ENCODE measurements around the gene MLIP.

MLIP gene

DNA sequence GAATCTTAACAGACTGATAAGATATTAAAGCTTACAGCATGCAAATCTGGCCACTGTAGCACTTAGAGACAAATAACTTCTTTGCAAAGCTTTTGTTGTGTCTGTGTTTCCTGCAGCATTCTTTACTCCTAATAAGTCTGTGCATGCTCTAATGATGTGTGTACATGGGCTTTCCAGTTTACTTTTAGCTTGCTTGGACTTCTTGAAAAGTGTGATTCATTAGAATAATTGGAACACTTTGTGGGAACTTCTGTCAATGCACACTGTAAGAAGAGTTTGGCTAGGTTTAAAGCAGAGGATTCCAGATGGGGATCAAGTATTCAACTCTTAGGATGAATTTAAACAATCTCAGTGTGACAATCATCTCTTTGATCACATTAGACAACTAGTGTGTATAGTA is 174.9 kb downstream of the MLIP start:
- H3K4me3 ChIP-seq (ENCODE audit: low read depth, low read length), result no peak overlapping the region
- no peak for TF ChIP-seq POLR2A (IDR thresholded peaks at IDR 0.05; ENCODE audit: extremely low read depth, insufficient read length)
- no peak for TF ChIP-seq MYC (IDR thresholded peaks at IDR 0.05; ENCODE audit: low read depth, low read length)
- TF ChIP-seq, protein P1, sequence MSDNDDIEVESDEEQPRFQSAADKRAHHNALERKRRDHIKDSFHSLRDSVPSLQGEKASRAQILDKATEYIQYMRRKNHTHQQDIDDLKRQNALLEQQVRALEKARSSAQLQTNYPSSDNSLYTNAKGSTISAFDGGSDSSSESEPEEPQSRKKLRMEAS (IDR thresholded peaks at IDR 0.05; ENCODE audit: low read depth, low read length), result no peak
- TF ChIP-seq, protein P2, sequence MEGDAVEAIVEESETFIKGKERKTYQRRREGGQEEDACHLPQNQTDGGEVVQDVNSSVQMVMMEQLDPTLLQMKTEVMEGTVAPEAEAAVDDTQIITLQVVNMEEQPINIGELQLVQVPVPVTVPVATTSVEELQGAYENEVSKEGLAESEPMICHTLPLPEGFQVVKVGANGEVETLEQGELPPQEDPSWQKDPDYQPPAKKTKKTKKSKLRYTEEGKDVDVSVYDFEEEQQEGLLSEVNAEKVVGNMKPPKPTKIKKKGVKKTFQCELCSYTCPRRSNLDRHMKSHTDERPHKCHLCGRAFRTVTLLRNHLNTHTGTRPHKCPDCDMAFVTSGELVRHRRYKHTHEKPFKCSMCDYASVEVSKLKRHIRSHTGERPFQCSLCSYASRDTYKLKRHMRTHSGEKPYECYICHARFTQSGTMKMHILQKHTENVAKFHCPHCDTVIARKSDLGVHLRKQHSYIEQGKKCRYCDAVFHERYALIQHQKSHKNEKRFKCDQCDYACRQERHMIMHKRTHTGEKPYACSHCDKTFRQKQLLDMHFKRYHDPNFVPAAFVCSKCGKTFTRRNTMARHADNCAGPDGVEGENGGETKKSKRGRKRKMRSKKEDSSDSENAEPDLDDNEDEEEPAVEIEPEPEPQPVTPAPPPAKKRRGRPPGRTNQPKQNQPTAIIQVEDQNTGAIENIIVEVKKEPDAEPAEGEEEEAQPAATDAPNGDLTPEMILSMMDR (IDR thresholded peaks at IDR 0.05; ENCODE audit: low read depth, low read length), result no peak
- no peak for DNase-seq (ENCODE audit: low read depth)

DNA sequence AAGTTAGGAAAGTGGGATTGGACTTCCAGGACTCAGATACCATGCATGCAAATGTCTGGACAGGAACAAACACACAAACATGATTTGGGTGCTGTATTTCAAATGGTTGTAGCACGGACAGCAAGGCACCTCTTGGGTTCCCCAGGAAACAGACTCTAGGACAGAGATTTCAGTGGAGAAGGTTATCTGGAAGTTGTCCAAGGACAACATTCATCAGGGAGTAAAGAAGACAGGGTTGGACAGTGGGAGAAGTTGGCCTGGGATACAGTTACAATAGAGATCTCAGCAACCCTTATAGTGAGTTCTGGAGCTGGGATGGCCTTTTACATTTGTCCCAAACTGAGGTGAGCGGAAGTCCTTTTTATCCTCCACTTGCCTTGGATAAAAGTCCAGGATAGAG is 177.2 kb downstream of the MLIP start:
- TF ChIP-seq MYC (IDR thresholded peaks at IDR 0.05; ENCODE audit: low read depth, low read length) (no peak), POLR2A (IDR thresholded peaks at IDR 0.05; ENCODE audit: extremely low read depth, insufficient read length) (no peak)
- TF ChIP-seq, protein P1 (IDR thresholded peaks at IDR 0.05; ENCODE audit: low read depth, low read length), result no peak
- TF ChIP-seq, protein P2 (IDR thresholded peaks at IDR 0.05; ENCODE audit: low read depth, low read length), result no peak
- no peak for DNase-seq (ENCODE audit: low read depth)
- no peak overlapping the region for H3K4me3 ChIP-seq (ENCODE audit: low read depth, low read length)

DNA sequence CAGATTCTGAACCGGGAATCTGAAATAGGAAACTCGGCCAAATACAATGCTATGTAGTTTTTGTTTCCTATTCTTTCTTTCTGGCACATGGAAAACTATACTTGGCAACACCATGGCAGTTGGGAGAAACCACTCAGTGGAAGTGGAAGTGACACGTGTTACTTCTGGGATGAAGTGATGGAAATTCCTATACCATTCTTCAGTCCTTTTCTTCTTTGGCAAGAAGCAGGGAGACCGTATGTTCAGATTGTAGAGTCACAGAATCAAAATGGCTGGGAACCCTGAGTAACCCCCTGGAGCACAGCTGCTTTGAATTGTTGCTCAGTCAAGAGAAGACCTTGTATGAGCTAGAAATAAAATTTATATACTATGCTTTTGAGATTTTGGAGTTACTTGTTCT is 178.2 kb downstream of the MLIP start:
- no peak for DNase-seq (ENCODE audit: low read depth)
- TF ChIP-seq MYC (IDR thresholded peaks at IDR 0.05; ENCODE audit: low read depth, low read length), result no peak
- TF ChIP-seq, protein P2 (IDR thresholded peaks at IDR 0.05; ENCODE audit: low read depth, low read length), result no peak
- TF ChIP-seq POLR2A (IDR thresholded peaks at IDR 0.05; ENCODE audit: extremely low read depth, insufficient read length), result no peak
- no peak overlapping the region for H3K4me3 ChIP-seq (ENCODE audit: low read depth, low read length)

DNA sequence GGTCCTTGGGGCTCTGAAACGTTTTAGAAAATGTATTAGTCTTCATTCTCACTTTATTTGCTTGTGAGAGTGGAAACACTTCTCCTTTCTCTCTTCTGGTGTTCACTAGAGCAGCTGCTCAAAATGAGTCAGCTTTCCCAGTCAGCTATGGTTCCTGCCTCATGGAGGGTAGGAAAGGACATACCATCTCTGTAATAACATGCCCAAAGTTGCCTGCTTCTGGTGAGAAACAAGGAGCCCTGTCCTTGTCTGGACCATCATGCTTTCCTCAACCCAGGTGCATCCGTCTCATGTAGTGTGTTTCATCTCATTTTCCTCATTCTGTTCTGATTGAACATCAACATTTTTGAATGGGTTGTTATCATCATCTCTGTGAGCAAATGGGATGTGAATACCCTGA is 179.9 kb downstream of the MLIP start:
- H3K4me3 ChIP-seq (ENCODE audit: low read depth, low read length), result no peak overlapping the region
- DNase-seq (ENCODE audit: low read depth), result peak; percentile 30
- TF ChIP-seq, protein P2 (IDR thresholded peaks at IDR 0.05; ENCODE audit: low read depth, low read length), result no peak
- no peak for TF ChIP-seq POLR2A (IDR thresholded peaks at IDR 0.05; ENCODE audit: extremely low read depth, insufficient read length)
- no peak for TF ChIP-seq MYC (IDR thresholded peaks at IDR 0.05; ENCODE audit: low read depth, low read length)
- TF ChIP-seq, protein P1 (IDR thresholded peaks at IDR 0.05; ENCODE audit: low read depth, low read length), result no peak

DNA sequence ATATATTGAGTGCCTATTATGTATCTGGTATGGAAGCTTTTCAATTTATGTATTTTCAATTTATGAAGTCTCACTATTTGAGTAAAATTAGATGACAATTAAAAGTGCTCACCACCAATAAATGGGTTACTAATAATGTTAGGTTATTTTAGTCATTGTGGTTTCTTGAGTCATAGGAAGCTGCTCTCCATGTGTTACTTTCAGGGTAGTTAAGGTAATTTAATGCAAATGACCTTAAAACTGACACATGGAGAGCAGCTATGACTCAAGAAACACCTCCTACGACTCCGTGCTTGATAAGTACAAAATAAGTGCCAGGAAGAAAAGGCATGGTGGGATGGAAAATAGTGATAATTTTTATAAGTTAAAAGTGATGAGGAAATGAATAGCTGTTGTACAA is 180.5 kb downstream of the MLIP start:
- no peak for DNase-seq (ENCODE audit: low read depth)
- no peak overlapping the region for H3K4me3 ChIP-seq (ENCODE audit: low read depth, low read length)
- TF ChIP-seq MYC (IDR thresholded peaks at IDR 0.05; ENCODE audit: low read depth, low read length) (no peak), POLR2A (IDR thresholded peaks at IDR 0.05; ENCODE audit: extremely low read depth, insufficient read length) (no peak)
- TF ChIP-seq, protein P2 (IDR thresholded peaks at IDR 0.05; ENCODE audit: low read depth, low read length), result no peak
- TF ChIP-seq, protein P1 (IDR thresholded peaks at IDR 0.05; ENCODE audit: low read depth, low read length), result no peak

DNA sequence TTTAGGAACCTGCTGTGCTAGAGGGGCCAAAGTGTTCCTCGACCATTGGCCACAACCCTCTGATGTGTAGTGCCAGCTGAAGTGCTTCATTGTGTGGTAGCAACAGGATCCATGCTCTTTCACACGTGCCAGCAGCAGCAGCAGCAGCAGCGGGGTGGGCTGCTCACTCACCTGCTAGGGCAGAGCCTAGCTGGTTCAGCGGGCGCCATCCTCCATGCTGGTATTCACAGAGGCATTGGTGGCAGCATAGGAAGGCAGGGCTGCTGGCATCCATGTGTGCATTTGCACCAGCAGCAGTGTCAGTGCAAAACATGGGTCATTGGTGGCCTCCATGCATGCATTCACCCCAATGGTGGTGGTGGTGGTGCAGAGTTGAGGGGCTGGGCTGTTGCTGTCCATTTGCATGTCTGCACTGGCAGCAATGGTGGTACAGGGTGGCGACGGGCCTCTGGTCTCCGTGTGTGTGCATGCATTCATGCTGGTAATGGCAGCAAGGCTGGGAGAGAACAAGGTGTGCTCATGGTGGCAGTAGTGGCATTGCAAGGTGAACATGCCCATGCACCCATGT is 183.8 kb downstream of the MLIP start:
- no peak overlapping the region for H3K4me3 ChIP-seq (ENCODE audit: low read depth, low read length)
- no peak for DNase-seq (ENCODE audit: low read depth)
- TF ChIP-seq POLR2A (IDR thresholded peaks at IDR 0.05; ENCODE audit: extremely low read depth, insufficient read length) (no peak), MYC (IDR thresholded peaks at IDR 0.05; ENCODE audit: low read depth, low read length) (no peak)
- TF ChIP-seq, protein P2 (IDR thresholded peaks at IDR 0.05; ENCODE audit: low read depth, low read length), result no peak
- TF ChIP-seq, protein P1 (IDR thresholded peaks at IDR 0.05; ENCODE audit: low read depth, low read length), result no peak
